HK-2 (cell line): Measurements from ENCODE around the gene RAPGEF4.

Experiments
- DNase-seq: peaks from one replicate; pipeline ENCODE4 v3.0.0-alpha.2; 2018; ENCODE audit not compliant: unreplicated experiment

RAPGEF4 gene

DNA sequence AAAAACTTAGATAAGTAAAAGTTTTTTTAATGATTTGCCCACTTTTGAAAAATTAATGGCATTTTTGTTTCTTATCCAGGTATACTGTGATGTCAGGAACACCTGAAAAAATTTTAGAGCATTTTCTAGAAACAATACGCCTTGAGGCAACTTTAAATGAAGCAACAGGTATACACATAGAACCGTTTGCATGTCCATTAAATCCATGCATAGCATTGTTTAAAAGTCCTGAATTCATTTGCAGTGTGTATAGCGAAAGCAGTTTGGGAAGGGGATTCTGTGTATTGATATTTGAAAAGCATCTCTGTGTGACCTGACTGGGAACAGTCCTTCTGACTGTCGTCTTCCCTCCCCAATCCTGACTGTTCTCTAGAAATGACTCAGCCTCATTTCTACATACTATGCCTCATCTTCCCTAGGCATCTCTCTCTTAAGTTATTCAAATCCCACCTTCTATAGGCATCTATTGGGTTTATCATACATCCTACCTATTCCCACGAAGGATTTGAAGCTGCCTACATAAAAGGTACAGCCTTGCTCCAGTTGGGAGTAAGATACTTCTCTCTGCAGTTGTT lies 260.8 kb downstream of the RAPGEF4 start:
- DNase-seq, result no peak

DNA sequence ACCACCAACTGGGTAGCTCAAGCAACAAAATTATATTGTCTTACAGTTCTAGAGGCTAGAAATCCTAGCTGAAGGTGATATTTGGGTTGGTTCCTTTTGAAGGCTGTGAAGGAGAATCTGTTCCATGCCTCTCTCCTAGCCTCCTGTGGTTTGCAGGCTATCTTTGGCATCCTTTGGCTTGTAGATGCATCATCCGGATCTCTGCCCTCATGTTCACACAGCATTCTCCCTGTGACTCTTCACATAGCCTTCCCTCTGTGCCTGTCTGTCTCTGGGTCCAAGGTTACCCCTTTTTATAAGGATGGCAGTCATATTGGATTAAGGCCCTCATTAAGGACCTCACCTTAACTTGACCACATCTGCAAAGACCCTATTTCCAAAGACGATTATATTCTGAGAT lies 261.4 kb downstream of the RAPGEF4 start:
- no peak for DNase-seq

DNA sequence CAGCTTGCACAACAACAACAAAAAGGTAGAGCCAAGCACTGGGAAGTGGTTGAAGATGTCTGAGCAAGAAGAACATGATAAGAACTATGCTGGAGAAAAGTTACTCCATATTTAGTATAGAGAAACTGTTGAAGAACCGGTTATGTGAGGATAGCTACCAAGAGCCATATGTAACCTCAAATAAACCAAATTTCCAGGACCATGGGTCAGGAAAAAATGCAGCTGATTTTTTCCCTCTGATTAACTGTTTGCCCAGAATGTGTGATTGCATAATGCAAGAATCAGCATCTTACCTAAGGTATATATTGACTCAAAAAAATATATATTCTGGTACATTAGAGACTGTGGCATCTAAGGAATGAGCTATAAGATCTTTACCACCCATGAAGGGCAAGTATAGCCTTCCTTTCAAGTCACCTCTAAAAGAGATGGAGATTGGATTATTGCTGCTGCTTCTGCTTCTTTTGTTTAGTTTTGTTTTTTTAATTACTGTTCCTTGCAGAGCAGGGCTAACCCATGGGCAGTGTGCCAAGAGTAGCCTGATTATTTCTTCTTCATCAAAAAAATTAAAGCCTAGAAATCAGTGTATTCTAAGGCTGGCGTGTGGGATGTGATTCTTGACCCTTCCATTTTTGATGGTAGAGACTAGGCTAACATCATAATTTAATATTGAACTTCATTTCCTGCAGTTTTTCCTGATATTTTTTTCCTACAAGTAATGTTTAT lies 263.1 kb downstream of the RAPGEF4 start:
- DNase-seq, result no peak

DNA sequence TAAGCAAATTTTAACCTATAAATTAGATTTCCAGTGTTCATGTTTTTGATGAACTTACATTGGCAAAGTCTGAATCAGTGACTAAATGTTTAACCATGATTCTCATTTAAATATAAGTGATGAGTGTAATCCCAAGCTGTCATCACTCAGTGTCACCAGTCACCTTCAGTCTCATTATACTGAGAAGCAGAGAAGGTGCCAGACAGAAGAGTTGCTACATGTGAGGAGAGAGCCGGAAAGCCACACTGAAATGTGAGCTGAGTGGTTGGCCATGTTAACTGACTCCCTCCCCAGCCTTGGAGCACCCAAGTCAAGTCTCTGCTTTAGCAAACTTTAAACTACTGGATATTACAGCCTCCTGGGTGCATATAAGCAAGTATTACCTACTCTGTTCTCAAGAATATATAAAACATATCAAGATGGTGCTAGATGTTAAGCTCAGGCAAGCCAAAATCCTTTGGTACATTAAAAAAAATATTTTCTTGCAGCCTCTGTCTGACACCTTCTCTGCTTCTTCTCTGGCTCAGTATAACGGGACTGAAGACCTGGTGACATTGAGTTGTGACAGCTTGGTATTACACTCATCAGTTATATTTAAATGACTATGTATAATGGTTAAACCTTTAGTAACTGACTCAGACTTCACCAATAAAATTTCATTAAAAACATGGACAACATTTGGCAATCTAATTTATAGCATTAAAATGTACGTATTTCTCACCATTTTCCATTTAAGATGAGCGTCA lies 264.2 kb downstream of the RAPGEF4 start:
- no peak for DNase-seq

DNA sequence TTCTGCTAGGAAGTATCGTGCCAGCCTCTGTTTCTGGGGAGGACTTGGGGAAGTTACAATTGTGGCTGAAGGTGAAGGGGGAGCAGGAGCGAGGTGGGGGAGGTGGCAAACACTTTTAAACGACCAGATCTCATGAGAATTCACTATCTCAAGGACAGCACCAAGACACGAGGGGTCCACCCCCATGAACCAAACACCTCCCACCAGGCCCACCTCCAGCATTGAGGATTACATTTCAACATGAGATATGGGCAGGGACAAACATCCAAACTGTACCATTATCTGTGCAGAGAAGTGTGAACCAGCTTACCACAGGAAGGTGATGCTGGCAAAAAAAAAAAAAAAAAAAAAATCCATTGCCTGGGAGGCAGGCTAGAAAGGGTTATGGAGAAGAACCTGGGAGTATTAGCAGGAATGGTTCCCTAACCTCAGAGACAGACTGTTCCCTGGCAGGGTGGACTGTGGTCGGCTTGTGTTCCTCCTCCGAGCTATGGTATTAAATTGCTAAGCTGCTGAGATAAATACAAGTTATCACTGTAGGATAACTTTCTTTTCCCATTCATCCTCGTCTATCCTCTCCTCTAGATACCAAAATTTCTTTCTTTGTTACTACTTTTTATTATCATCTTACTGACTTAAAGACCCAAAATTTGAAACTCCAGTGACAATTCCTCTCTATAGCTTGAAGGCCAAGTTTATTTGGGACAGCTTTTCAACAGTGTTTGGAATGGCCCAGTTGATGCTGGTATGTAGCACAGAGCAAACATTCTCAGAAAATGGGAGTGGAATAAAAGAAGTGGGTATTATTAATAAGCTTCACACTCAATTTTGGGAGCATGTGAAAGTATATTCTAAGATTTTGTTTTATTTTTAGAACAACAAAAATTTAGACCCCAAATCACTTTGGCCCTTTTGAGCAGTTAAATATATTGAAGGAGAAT lies 266.3 kb downstream of the RAPGEF4 start:
- no peak for DNase-seq

DNA sequence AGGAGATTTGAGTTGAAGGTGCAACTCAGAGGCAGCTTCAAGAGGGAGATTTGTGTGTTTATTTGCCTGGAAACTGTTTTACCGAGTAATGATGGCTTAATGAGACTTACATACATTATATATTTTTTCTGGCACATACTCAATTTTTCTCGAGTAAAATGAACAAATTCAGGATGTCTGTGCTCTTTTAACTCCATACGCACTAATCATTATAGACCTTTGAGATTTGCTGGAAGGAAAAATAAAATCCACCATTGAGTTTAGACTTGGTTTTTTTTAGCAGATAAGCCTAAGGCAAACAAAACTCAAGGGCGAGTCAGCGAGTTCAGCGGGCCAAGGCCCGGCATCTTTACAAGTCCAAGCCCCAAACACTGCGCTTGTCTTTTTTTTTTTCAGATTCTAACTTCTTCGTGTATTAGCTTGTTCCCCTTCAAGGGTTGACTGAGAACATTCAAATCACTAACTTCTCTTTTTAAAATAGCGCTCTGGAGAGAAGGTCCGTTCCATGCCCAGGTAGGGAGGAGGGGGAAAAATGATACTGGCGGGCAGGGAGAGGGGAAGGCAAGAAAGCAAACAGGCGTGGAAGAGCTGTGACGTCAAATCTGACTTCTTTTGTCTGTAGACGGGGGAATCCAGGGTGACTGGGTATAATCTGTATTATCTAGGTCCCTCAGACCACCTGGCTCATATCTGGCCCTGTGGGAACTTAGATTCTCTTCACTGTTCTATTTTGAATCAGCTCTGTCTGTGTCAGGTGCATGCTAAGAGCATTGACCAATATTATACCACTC lies 267.3 kb downstream of the RAPGEF4 start:
- DNase-seq, result no peak

DNA sequence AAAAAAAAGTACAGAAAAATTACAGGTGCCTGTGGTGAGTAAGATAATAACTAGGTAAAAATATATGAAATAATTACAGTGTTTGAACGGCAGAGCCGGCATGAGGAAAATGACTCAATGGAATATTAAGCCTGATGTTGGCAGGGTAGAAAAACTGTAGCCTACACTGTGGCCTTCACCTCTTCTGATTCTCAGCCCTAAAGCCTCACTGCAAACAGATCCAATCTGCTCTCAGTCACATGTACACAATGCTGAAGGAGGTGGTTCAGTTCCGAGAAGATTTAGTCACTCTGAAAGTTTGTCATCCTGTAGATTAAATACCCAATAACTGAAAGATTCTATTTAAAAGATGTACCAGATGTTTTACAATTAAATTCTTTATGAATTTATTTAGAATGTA lies 273.1 kb downstream of the RAPGEF4 start:
- DNase-seq, result no peak

DNA sequence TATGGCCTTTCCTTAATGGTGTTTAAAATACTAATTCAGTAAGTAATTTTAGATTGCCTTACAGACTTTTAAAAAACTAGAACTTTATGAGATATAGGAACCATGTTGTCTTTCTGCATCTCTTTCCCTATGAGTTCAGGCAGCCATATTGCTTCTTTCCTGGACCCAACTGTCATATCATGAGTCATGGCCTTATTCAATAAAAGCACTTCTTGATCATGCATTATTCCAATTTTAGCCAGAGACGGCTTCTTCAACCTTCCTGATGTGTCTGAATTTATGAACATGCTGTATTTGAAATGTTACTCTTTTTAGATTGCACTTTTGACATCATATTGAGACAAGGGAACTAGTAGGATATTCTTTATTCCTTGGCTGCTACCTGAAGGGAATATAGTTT lies 274.6 kb downstream of the RAPGEF4 start:
- no peak for DNase-seq

DNA sequence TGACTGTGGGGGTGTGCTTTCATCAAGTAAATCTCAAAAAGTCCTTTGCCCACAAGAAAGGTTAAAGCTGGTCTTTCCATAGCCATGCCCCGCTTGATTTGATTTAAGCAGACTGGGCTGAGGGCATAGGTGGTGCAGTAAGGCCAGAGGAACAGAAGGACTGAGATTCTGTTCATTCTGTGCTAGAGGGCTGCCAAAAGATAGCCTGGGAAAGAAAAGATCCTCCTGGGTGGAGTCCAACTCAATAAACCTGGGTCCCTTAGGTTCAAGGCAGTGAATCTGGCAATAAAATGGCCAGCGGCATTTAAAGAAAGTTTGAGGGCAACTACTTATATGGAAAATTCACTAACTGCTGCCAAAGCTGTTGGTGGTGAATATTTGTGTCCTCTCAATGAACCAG lies 280.8 kb downstream of the RAPGEF4 start:
- DNase-seq, result no peak

DNA sequence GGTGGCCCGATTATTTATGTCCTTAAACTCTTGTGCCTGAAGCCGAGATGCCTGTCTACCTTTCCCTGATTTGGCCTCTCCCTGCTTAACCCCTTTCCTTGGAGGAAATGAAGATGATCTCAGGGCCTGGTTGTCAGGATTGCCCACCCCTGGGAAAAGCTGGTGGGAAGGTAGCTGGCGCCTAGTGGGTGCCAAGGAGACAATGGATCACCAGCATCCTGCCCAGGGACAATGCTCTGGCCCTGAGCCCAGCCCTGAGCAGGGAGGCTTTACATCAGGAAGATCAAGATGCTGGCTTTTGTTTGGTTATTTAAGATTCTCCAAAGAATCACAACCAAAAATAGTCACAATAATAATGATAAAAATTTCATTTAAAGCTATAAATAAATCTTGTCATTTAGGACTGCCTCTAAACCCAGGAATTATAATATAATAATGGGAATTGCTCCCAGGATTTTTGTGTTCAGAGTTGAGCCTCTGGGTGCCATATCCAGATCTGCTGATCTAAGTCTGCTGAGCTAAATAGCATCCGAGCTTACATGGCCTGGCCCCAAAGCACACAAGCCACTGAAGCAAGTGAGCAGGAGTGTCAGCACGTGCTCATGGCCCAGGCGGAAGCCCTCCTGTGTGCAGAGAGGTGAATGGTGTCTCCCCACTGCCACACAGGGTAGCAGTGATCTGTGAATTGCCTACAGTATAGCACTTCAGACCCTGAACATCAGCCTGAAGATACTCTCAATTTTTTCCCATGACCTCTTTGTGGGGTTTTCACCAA lies 282.2 kb downstream of the RAPGEF4 start:
- no peak for DNase-seq

DNA sequence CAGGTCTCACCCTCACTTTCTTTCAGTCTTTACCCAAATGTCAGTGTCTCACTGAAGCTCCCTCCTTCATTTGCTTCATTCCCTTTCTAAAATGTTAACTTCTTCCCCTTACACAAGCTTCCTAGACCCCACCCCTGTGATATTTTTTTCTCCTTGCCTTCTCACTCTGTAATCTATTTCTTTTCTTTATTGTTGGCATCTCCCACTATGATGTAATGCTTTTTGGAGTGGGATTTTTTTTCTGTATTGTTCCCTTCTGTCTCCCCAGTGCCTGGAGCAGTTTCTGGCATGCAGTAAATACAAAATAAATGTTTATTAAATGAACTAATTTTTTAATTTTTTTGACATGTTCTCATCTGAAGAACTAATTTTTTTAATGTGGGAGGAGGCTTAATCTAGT lies 284.1 kb downstream of the RAPGEF4 start:
- DNase-seq, result no peak

DNA sequence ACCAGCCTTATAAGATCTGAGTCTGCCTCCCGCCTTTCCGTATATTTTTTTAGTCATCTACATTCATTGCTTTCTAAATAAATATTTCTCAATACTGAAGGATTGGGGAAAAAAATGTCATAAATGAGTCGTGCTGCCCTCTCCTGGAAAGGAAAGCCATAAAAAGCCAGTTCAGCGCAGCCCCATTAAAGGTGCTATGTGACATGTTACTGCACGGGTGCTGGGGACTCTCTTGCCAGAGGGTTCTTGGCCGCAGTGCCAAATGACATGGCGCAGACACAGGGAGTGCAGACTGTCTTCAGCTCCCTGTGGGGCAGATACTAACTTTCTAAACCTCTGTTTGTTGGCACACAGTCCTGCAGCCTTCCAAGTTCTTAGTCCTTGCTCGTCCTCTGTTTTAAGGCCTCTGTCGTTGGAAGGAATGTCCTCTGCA lies 286.3 kb downstream of the RAPGEF4 start:
- no peak for DNase-seq

DNA sequence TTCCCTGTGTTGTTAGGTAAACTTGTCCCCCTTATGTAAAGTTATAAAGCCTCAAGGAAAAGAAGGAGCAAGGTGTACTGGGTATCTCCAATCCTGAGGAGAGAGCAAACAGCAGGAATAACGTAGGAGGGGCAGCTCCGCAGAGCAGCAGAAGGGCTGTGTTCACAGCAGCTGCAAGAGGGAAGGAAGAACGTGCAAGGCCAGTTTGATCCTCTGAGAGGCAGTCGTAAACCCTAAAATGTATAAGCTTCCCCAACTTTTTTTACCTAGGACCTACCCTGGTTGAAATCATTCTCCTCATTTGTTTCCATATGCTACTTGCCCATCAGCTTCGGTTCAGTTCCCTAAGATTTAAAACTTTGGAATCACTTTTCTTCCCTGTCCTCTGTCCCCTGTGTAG lies 288.1 kb downstream of the RAPGEF4 start:
- no peak for DNase-seq

DNA sequence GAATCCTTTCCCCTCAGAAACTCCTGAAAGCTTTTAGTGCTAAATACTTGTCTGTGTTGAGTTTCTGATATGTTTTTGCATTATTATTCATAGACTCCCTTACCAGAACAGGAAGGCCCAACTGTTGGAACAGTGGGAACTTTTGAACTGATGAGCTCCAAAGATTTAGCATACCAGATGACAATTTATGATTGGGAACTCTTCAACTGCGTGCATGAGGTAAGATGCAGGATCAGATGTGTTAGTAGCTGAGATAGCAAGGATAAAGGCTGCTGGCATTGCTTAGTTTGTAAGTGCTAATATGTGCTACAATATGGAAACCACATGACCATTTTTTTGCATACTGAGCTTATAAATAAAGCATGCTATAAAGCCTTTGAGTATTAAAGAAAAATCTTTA lies 290.8 kb downstream of the RAPGEF4 start:
- no peak for DNase-seq

DNA sequence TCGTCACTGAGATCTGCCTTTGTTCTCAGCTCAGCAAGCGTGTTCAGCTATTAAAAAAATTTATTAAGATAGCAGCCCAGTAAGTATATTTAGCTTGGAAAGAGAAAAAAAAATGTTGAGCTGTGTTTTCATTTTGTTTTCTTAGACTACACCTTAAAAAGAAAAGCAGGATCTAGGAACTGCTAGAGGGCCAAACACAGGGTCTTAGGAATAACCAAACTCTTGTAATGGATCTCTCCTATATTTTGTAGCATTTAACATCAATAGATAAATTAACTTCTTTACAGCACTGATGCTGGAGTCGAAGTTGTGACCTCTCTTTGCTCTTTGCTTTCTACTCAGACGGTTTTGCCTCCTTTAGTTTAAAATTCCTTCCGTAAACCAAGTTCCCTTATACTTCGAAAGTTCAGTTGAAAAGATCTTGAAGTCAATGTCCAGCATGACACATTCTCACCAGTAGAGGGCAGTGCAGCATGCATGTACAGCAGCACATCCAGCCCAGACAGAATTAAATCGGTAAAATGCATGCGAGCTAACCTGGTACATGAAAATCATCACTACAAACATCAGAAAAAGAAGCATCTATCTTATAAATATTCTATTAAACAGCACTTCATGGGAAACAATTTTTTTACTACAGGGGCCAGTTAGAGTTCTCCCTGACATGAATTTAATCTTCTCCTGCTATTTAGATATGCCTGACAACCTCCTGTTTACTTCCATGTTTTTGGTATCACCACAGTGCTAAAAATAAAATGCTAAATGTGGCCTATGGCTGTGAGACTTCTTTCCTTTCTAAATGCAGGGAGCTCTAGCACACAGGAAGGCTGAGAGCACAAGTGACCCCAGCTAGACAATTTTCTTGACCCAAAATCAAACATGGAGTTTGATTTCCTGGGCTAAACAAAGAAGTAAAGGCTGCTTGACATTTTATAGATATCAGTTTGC lies 291.8 kb downstream of the RAPGEF4 start:
- DNase-seq, result peak; percentile 78

DNA sequence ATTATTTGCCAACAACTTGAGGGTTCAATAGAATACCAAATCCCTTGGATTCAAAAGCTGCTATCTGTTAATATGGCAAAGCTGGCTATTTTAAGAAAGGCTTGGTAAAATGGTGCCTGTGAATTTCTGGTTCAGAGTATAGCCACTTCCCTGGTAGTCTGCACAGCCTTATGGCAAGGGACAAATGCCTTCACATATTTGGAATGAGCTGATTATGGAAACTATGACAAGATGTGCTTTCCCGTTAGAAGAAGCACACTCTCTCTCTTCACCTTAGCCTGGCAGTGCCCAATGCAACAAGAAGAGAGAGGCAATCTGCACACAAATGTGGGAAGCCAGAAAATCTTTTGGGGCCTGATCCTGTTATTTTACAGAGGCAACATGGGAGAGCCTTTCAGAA lies 292.5 kb downstream of the RAPGEF4 start:
- no peak for DNase-seq

DNA sequence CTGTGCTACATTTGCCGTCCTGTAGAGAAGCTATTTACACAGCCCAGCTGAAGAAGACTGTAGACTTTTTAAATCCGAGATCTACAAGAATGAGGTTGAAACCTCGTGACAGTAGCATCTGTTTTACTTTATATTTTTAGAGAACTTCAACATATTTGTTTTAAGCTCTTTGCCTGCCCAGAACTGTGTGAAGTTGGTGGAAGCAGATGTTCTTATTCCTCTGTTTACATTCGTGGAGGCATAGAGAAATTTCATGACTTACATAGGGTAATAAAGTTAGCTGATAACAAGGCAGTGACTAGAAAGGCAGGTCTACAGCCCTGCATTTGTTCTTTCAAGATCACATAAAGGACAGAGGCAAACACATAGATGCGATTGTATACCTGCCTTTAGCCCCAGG lies 293.0 kb downstream of the RAPGEF4 start:
- no peak for DNase-seq

DNA sequence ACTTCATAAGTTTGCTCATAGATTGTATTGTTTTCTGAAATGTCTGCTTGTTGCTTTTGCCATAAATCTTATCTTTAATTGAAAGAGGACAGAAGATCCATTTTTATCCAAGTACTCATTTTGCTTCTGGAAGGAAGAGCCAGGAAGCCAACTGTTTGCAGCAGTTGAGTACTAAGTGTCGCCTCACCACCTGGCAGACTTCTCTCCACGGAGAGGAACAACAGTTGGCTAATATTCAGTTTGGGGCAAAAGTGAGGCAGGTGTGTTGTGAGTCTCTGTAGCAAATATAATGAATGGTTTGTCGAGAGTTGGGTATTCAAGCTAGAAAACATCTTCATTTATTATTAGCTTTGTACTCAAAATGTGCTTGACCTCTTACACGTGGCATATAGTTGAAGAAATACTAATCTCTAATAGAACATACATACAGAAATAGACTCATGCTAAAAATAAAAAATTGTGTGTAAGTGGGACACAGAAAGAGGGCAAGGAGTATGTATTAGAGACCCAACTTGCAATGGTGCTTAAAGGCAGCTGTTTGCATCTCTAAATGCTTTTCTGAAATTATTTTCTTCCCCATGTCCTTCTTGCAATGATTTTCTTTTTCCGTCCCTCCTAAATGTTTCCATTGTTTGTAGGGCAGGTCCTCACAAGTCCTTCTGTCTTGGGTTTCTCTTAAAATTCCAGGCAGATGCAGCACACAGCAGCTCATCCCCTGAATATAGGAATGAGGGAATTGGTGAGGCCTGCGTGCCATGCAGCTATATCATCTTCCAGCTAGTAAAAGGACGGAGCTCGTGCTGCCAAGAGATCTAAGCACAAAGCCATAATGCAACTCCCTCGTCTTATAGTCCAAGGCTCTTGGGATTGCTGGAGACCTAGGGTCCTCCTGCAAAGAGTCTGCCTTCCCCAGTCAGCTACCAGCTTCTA lies 295.2 kb downstream of the RAPGEF4 start:
- DNase-seq, result no peak
